H9 (cell line): ENCODE results near the gene HSD11B1L. TPM values are rescaled to one million over a fixed set of nuclear protein-coding genes. Genes with fewer than 3 reads are reported as not detected.
A peak's percentile ranks its signal among the peaks of the same experiment; 100 is the strongest.

ENCODE experiments used
- DNase-seq: peaks from one replicate; pipeline ENCODE4 v3.0.0-alpha.2; 2017
- H2AFZ ChIP-seq: one replicate; pipeline ENCODE4 v1.6.1; 2013; ENCODE audit warnings: mild to moderate bottlenecking, low read length, control low read depth, moderate library complexity
- H2AK5ac ChIP-seq: 2 replicates; pipeline ENCODE4 v1.6.1; 2013; ENCODE audit warnings: low read length, control low read depth, mixed read lengths; ENCODE audit not compliant: insufficient read length
- H2BK120ac ChIP-seq: one replicate; pipeline ENCODE4 v1.6.1; 2013; ENCODE audit warnings: low read depth, mild to moderate bottlenecking, low read length, control low read depth, inconsistent platforms; ENCODE audit not compliant: poor library complexity, severe bottlenecking
- H2BK12ac ChIP-seq: 2 replicates; pipeline ENCODE4 v1.6.1; 2013; ENCODE audit warnings: low read length, control low read depth, mixed read lengths, low read depth; ENCODE audit not compliant: insufficient read length
- H2BK15ac ChIP-seq: 2 replicates; pipeline ENCODE4 v1.6.1; 2013; ENCODE audit warnings: low read depth, low read length, control low read depth
- H2BK20ac ChIP-seq: one replicate; pipeline ENCODE4 v1.6.1; 2013; ENCODE audit warnings: low read depth, mild to moderate bottlenecking, low read length, control low read depth, inconsistent platforms; ENCODE audit not compliant: poor library complexity, severe bottlenecking
- H2BK5ac ChIP-seq: 2 replicates; pipeline ENCODE4 v1.6.1; 2013; ENCODE audit warnings: low read length, control low read depth, mixed read lengths; ENCODE audit not compliant: insufficient read length
- H3K14ac ChIP-seq: 2 replicates; pipeline ENCODE4 v1.6.1; 2013; ENCODE audit warnings: low read length, control low read depth; ENCODE audit not compliant: insufficient read depth
- H3K18ac ChIP-seq: 2 replicates; pipeline ENCODE4 v1.6.1; 2013; ENCODE audit warnings: low read depth, mild to moderate bottlenecking, mixed read lengths, low read length, control low read depth; ENCODE audit not compliant: insufficient read length
- H3K23ac ChIP-seq: 2 replicates; pipeline ENCODE4 v1.6.1; 2013; ENCODE audit warnings: low read length, control low read depth, mixed read lengths, low read depth; ENCODE audit not compliant: insufficient read length
- H3K23me2 ChIP-seq: 2 replicates; pipeline ENCODE4 v1.6.1; 2013; ENCODE audit warnings: low read depth, mild to moderate bottlenecking, mixed read lengths, low read length, control low read depth; ENCODE audit not compliant: insufficient read length, poor library complexity, severe bottlenecking
- H3K27ac ChIP-seq: 2 replicates; pipeline ENCODE4 v1.5.1; 2013; ENCODE audit warnings: low read length, control low read depth, mixed read lengths, low read depth; ENCODE audit not compliant: insufficient read length
- H3K27me3 ChIP-seq: 2 replicates; pipeline ENCODE4 v1.6.1; 2013; ENCODE audit warnings: low read length, control low read depth, inconsistent platforms; ENCODE audit not compliant: insufficient read depth
- H3K4ac ChIP-seq: 2 replicates; pipeline ENCODE4 v1.6.1; 2013; ENCODE audit warnings: low read depth, mild to moderate bottlenecking, control low read depth, inconsistent platforms, low read length, moderate library complexity
- H3K4me1 ChIP-seq: 2 replicates; pipeline ENCODE4 v1.6.1; 2013; ENCODE audit warnings: low read length, control low read depth, inconsistent platforms; ENCODE audit not compliant: insufficient read depth
- H3K4me2 ChIP-seq: 2 replicates; pipeline ENCODE4 v1.6.1; 2013; ENCODE audit warnings: low read length, control low read depth, mixed read lengths; ENCODE audit not compliant: insufficient read length, insufficient read depth
- H3K56ac ChIP-seq: 2 replicates; pipeline ENCODE4 v1.6.1; 2013; ENCODE audit warnings: low read depth, mild to moderate bottlenecking, mixed read lengths, low read length, control low read depth; ENCODE audit not compliant: insufficient read length
- H3K79me1 ChIP-seq: 2 replicates; pipeline ENCODE4 v1.6.1; 2013; ENCODE audit warnings: low read depth, mild to moderate bottlenecking, moderate library complexity, low read length, control low read depth, inconsistent platforms; ENCODE audit not compliant: insufficient read depth, poor library complexity, severe bottlenecking
- H3K79me2 ChIP-seq: 2 replicates; pipeline ENCODE4 v1.6.1; 2013; ENCODE audit warnings: low read length, control low read depth, inconsistent platforms; ENCODE audit not compliant: insufficient read depth
- H3K9ac ChIP-seq: 2 replicates; pipeline ENCODE4 v1.6.1; 2013; ENCODE audit warnings: low read length, control low read depth, mixed read lengths; ENCODE audit not compliant: insufficient read length; ENCODE audit errors: extremely low read depth
- H3K9me3 ChIP-seq: one replicate; pipeline ENCODE4 v1.6.1; 2013; ENCODE audit warnings: low read depth, low read length, inconsistent platforms; ENCODE audit not compliant: control insufficient read depth
- H3T11ph ChIP-seq: one replicate; pipeline ENCODE4 v1.6.1; 2013; ENCODE audit warnings: mild to moderate bottlenecking, low read length, control low read depth, inconsistent platforms
- H4K20me1 ChIP-seq: one replicate; pipeline ENCODE4 v1.6.1; 2013; ENCODE audit not compliant: control insufficient read depth, insufficient read length, insufficient read depth
- H4K5ac ChIP-seq: 2 replicates; pipeline ENCODE4 v1.6.1; 2013; ENCODE audit warnings: low read depth, mild to moderate bottlenecking, mixed read lengths, low read length, control low read depth; ENCODE audit not compliant: insufficient read length
- H4K8ac ChIP-seq: replicated peaks from 2 replicates; pipeline ENCODE4 v1.6.1; 2013; ENCODE audit warnings: low read length, control low read depth, mixed read lengths, low read depth; ENCODE audit not compliant: insufficient read length
- H4K91ac ChIP-seq: 2 replicates; pipeline ENCODE4 v1.6.1; 2013; ENCODE audit warnings: low read depth, mild to moderate bottlenecking, moderate library complexity, mixed read lengths, low read length, control low read depth; ENCODE audit not compliant: insufficient read length
- H3K27ac Mint-ChIP-seq, 3 experiments: 2 replicates in 2 of 3; 3 replicates in 1 of 3; pipeline ENCODE4 v1.8.0; 2020 to 2021; ENCODE audit warnings: mixed read lengths in 3 of 3, mild to moderate bottlenecking in 1 of 3, moderate library complexity in 1 of 3
- H3K27me3 Mint-ChIP-seq: 2 replicates; pipeline ENCODE4 v1.8.0; 2021; ENCODE audit warnings: low read depth, mild to moderate bottlenecking, moderate library complexity, mixed read lengths
- H3K36me3 Mint-ChIP-seq, 3 experiments: 2 replicates in 2 of 3; 3 replicates in 1 of 3; pipeline ENCODE4 v1.8.0; 2020 to 2021; ENCODE audit warnings: low read depth in 3 of 3, mixed read lengths in 3 of 3; ENCODE audit not compliant: insufficient read depth in 1 of 3
- H3K4me1 Mint-ChIP-seq, 2 experiments: 2 replicates each; pipeline ENCODE4 v1.8.0; 2020; ENCODE audit warnings: mixed read lengths in 2 of 2
- H3K4me3 Mint-ChIP-seq, 2 experiments: 2 replicates in 1 of 2; 3 replicates in 1 of 2; pipeline ENCODE4 v1.8.0; 2020 to 2021; ENCODE audit warnings: mild to moderate bottlenecking in 2 of 2, mixed read lengths in 2 of 2, moderate library complexity in 1 of 2
- H3K9me3 Mint-ChIP-seq, 2 experiments: 2 replicates in 1 of 2; 3 replicates in 1 of 2; pipeline ENCODE4 v1.8.0; 2020; ENCODE audit warnings: mild to moderate bottlenecking in 2 of 2, mixed read lengths in 2 of 2, moderate library complexity in 1 of 2
- CTCF ChIP-seq: fragments of 200-600 bp; sonication (generic); conservative IDR thresholded peaks from 3 replicates; pipeline ENCODE4 v1.8.0; 2021; ENCODE audit warnings: antibody characterized with exemption, mild to moderate bottlenecking
- WGBS: extraction: QIAGEN DNeasy Blood & Tissue Kit; methylation state at CpG from one replicate; pipeline ENCODE4 v1.1.7; 2013; ENCODE audit warnings: missing lambda C conversion rate, low lambda C conversion rate, mixed read lengths; ENCODE audit not compliant: insufficient read length; ENCODE audit errors: extremely low coverage; 5-methylcytosine and 5-hydroxymethylcytosine counted together
- total RNA-seq: library from RNA; stranded (reverse); gene quantifications from 2 replicates; pipeline ENCODE4 v1.2.1, GENCODE V29; 2021

Gene HSD11B1L
- total RNA-seq, 1 experiment from 2014 or later, result 9.3 TPM

DNA sequence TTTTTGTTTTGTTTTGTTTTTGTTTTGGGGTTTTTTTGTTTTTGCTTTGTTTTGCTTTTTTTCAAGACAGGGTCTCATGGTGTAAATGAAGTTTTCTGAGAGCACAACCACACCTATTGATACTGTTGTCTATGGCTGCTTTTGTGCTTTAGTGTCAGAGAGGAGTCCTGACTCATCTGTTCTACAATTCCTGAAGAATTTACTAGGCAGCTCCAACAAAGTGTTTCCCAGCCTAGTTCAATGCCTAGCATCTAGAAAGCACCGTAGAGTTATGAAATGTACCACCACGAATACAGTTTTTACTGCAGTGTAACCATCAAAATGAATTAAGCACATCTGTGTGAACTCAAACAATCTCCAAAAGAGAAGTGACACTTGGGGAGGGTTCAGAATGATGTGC is 36.8 kb upstream of the HSD11B1L start:
- no peaks in the 10 kb centered on the region for H4K20me1 ChIP-seq
- H2AK5ac ChIP-seq, result no peak overlapping the region
- H2AFZ ChIP-seq, result no peak overlapping the region
- no peak overlapping the region for H3K14ac ChIP-seq
- no peaks in the 10 kb centered on the region for H3K9me3 Mint-ChIP-seq
- H3K56ac ChIP-seq, result no peak overlapping the region
- no peak overlapping the region for H2BK5ac ChIP-seq
- no peak overlapping the region for H3T11ph ChIP-seq
- no peak overlapping the region for H3K4ac ChIP-seq
- H3K36me3 Mint-ChIP-seq, result peaks cover 38 to 79% (median 78%) of the 10 kb centered on the region in 3 experiments; a peak in 6 of 7 replicates
- H3K27me3 ChIP-seq, result no peaks in the 10 kb centered on the region
- peaks cover 7% of the 10 kb centered on the region for H3K79me1 ChIP-seq
- WGBS, result no CpG with 5 or more reads among the region's 2 CpGs
- no peak for DNase-seq
- no peaks in the 10 kb centered on the region for H3K9me3 ChIP-seq
- H3K23me2 ChIP-seq, result no peaks in the 10 kb centered on the region
- peaks cover 12% of the 10 kb centered on the region; the same call in 1 of the 2 replicates for H3K79me2 ChIP-seq
- H3K18ac ChIP-seq, result no peak overlapping the region
- H3K4me2 ChIP-seq, result no peak overlapping the region
- no peak overlapping the region for H2BK20ac ChIP-seq
- H3K4me3 Mint-ChIP-seq, result no peak overlapping the region
- H3K9ac ChIP-seq, result no peak overlapping the region
- H3K27me3 Mint-ChIP-seq, result no peaks in the 10 kb centered on the region
- peaks cover 0 to 2% of the 10 kb centered on the region in 2 experiments; a peak in 2 of 4 replicates for H3K4me1 Mint-ChIP-seq
- H2BK15ac ChIP-seq, result no peak overlapping the region
- H3K27ac Mint-ChIP-seq, result peak overlapping the region in 2 of 3 experiments; percentile 34 to 73; a peak in 1 of 7 replicates
- no peak overlapping the region for H2BK12ac ChIP-seq
- no peak overlapping the region for H3K27ac ChIP-seq
- H4K8ac ChIP-seq, result no peak overlapping the region
- no peak for TF ChIP-seq CTCF
- H3K4me1 ChIP-seq, result no peaks in the 10 kb centered on the region
- H4K5ac ChIP-seq, result no peak overlapping the region
- no peak overlapping the region for H2BK120ac ChIP-seq
- no peak overlapping the region for H4K91ac ChIP-seq
- H3K23ac ChIP-seq, result no peak overlapping the region
